Kidney epithelial cell (primary cell): ENCODE data around the gene IFNLR1. TPM values are rescaled to one million over a fixed set of nuclear protein-coding genes. Genes with fewer than 3 reads are reported as not detected.

Experiments
- DNase-seq: peaks from one replicate; pipeline ENCODE4 v3.0.0-alpha.2; 2010; ENCODE audit warnings: low read depth
- H3K27me3 ChIP-seq: 2 replicates; pipeline ENCODE4 v1.6.0; 2011; ENCODE audit warnings: low read length; ENCODE audit not compliant: control insufficient read depth, insufficient read depth
- H3K36me3 ChIP-seq: 2 replicates; pipeline ENCODE4 v1.5.1; 2011; ENCODE audit warnings: low read length; ENCODE audit not compliant: control insufficient read depth, insufficient read depth
- H3K4me3 ChIP-seq: 2 replicates; pipeline ENCODE4 v1.5.1; 2011; ENCODE audit warnings: low read depth, mild to moderate bottlenecking, control low read depth, low read length
- total RNA-seq: library from RNA; depleted of rRNA; stranded (reverse); fragments of >200 nt; gene quantifications from 2 replicates; pipeline ENCODE4 v1.2.3, GENCODE V29; 2015
- TF ChIP-seq, protein P1 (sequence below): IDR thresholded peaks from 2 replicates; pipeline ENCODE4 v1.5.1; 2011; ENCODE audit warnings: mild to moderate bottlenecking, moderate library complexity, low read length, control low read depth, inconsistent platforms; ENCODE audit not compliant: insufficient read depth, poor library complexity, severe bottlenecking

The IFNLR1 gene
- total RNA-seq, 1 donor from 2014 or later = 6.7 TPM

DNA sequence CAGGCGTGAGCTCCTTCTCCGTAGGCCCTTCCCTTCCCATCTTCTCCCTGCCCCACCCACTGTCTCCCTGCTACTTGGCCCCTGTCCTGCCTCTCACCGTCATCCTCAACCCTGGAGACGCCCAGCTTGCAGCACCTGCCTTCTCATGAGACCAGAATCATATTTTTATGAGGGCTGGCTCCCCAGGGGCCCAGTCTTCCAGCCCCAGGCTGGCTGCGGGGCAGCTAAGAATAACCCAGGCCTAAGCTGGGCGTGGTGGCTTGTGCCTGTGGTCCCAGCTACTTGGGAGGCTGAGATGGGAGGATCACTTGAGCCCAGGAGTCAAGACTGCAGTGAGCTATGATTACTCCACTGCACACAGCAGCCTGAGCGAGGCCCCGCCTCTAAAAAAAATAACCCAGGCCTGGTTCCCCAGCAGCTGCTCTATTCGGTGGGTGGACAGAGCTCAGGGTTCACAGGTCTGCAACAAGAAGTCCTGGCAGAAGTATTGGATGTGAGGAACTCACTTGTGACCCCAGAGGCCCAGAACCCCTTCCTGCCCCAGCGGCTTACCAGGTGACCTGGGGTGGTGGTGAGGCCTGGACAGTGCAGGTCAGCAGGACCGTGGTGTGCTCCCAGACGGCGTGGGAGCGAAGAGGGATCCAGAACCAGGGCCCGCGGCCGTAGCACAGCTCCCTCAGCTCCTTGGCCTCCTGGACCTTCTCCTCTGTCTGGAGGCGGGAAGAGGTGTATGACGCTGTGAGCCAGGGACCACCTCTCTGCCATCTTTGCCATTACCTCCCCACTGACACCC, 81.5 kb downstream of the IFNLR1 start:
- TF ChIP-seq, protein P1, sequence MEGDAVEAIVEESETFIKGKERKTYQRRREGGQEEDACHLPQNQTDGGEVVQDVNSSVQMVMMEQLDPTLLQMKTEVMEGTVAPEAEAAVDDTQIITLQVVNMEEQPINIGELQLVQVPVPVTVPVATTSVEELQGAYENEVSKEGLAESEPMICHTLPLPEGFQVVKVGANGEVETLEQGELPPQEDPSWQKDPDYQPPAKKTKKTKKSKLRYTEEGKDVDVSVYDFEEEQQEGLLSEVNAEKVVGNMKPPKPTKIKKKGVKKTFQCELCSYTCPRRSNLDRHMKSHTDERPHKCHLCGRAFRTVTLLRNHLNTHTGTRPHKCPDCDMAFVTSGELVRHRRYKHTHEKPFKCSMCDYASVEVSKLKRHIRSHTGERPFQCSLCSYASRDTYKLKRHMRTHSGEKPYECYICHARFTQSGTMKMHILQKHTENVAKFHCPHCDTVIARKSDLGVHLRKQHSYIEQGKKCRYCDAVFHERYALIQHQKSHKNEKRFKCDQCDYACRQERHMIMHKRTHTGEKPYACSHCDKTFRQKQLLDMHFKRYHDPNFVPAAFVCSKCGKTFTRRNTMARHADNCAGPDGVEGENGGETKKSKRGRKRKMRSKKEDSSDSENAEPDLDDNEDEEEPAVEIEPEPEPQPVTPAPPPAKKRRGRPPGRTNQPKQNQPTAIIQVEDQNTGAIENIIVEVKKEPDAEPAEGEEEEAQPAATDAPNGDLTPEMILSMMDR = no peak
- Histone ChIP-seq H3K4me3 (no peak overlapping the region), H3K36me3 (no peaks in the 10 kb centered on the region), H3K27me3 (no peaks in the 10 kb centered on the region)
- no peak for DNase-seq

DNA sequence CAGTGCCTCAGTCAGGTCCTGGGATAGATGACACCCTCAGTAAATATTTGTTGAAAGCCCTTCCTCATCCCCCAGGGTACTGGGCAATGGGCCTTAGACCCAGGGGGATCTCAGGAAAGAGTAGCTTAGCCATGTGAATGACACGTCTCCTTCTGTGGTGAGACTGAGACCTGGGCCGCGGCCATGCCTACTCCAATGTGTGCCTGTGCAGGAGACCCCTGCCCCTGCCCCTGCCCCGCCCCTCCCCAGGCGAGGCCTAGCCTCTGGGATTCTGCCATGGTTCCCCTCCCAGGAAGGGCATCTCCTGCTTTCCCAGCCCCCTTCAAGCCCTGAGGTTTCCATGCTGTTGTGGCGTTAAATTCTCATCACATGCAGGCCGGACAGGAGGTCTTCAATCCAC, 82.2 kb downstream of the IFNLR1 start:
- no peak for DNase-seq
- Histone ChIP-seq H3K36me3 (no peaks in the 10 kb centered on the region), H3K4me3 (no peak overlapping the region)

More for the DNA sequence above, 82.2 kb downstream of the IFNLR1 start:
- no peaks in the 10 kb centered on the region for H3K27me3 ChIP-seq
- TF ChIP-seq, protein P1 = no peak

Other genes starting within 250 kb of the IFNLR1 start
- gene PNRC2, start 227.5 kb downstream of the IFNLR1 start, total RNA-seq = 95.9 and 102 TPM in 2 replicates
- gene SRSF10, start 207.0 kb downstream of the IFNLR1 start, total RNA-seq = 74.3 and 83.7 TPM in 2 replicates
- 7.9 and 8.1 TPM in 2 replicates for gene MYOM3, start 75.2 kb downstream of the IFNLR1 start, total RNA-seq
- gene IL22RA1, start 44.1 kb downstream of the IFNLR1 start, total RNA-seq = 0.07 and 0.21 TPM in 2 replicates
- gene GRHL3, start 132.1 kb upstream of the IFNLR1 start, total RNA-seq = 12.5 and 12.9 TPM in 2 replicates
- gene STPG1, start 226.5 kb upstream of the IFNLR1 start, total RNA-seq = 7.5 and 12.8 TPM in 2 replicates
- 42.0 and 45.0 TPM in 2 replicates for gene NIPAL3, start 228.5 kb upstream of the IFNLR1 start, total RNA-seq